Immature natural killer cell (primary cell): ENCODE measurements around the gene TGFB1. TPM values are rescaled to one million over a fixed set of nuclear protein-coding genes. Genes with fewer than 3 reads are reported as not detected.
A peak's percentile ranks its signal among the peaks of the same experiment; 100 is the strongest.

Experiments used
- DNase-seq, 3 donors: peaks; one replicate each; pipeline ENCODE4 v3.0.0; 2022; ENCODE audit warnings: mixed read lengths in 1 of 3
- H3K27ac Mint-ChIP-seq, 6 donors: one replicate each; pipeline ENCODE4 v1.8.0; 2020; ENCODE audit warnings: mixed read lengths in 6 of 6, mild to moderate bottlenecking in 5 of 6, inconsistent platforms in 4 of 6, moderate library complexity in 3 of 6
- H3K27me3 Mint-ChIP-seq, 3 donors: one replicate each; pipeline ENCODE4 v1.8.0; 2020 to 2021; ENCODE audit warnings: low read depth in 3 of 3, mild to moderate bottlenecking in 3 of 3, mixed read lengths in 3 of 3, moderate library complexity in 3 of 3, inconsistent platforms in 1 of 3
- H3K36me3 Mint-ChIP-seq, 3 donors: one replicate each; pipeline ENCODE4 v1.8.0; 2020; ENCODE audit warnings: mixed read lengths in 3 of 3, inconsistent platforms in 2 of 3, mild to moderate bottlenecking in 2 of 3
- H3K4me1 Mint-ChIP-seq, 2 donors: one replicate each; pipeline ENCODE4 v1.8.0; 2020; ENCODE audit warnings: inconsistent platforms in 2 of 2, mild to moderate bottlenecking in 2 of 2, mixed read lengths in 2 of 2, moderate library complexity in 1 of 2
- H3K4me3 Mint-ChIP-seq, 5 donors: one replicate each; pipeline ENCODE4 v1.8.0; 2020; ENCODE audit warnings: mild to moderate bottlenecking in 5 of 5, mixed read lengths in 5 of 5, inconsistent platforms in 3 of 5, moderate library complexity in 3 of 5
- H3K9me3 Mint-ChIP-seq, 6 donors: one replicate each; pipeline ENCODE4 v1.8.0; 2020; ENCODE audit warnings: mild to moderate bottlenecking in 6 of 6, mixed read lengths in 6 of 6, inconsistent platforms in 4 of 6, moderate library complexity in 3 of 6
- polyA plus RNA-seq, 3 donors: library from polyadenylated mRNA; unstranded; fragments of 300-500 nt; fragmentation: Illumina TruSeq; gene quantifications; one replicate each; pipeline ENCODE4 v1.2.3, GENCODE V29; 2021

Gene TGFB1
- polyA plus RNA-seq, 3 donors from 2014 or later, result 51.4 to 196 (median 66.4) TPM

DNA sequence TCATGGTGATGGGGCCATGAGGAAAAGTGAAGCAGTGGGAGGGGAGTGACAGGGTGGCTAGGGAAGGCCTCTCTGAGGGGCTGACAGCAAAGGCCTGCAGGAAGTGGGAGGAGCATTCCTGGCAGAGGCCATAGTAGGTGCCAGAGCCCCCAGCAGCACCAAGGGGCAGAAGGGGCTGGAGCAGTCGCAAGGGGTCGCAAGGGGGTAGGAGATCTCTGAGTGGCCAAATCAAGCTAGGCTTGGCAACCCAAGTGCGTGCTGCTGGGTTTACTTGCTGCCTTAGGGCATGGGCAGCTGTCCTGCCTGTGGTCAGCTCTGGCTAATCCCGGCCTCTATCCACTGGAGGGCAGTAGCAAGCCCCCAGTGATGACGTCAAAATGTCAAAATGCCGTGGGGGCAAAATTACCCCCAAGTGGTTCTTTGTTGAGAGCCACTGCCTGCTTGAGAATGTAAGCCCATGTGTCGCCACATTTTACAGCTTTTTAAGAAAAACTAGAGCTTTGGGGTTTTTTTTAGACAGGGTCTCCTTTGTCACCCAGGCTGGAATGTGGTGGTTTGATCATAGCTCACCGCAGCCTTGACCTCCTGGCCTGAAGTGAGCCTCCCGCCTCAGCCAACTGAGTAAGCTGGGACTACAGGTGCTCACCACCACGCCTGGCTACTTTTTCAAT is 32.0 kb downstream of the TGFB1 start:
- Mint-ChIP-seq H3K27ac (peak overlapping the region; percentile 82 to 100 (median 94)), H3K4me3 (peak overlapping the region in 1 of 5 donors; percentile 36), H3K9me3 (no peaks in the 10 kb centered on the region), H3K27me3 (peaks cover 49 to 88% (median 75%) of the 10 kb centered on the region in 3 donors), H3K36me3 (peaks cover 7 to 28% (median 17%) of the 10 kb centered on the region in 3 donors), H3K4me1 (peaks cover 66 to 69% of the 10 kb centered on the region in 2 donors)
- peak; percentile 46 to 59 (median 53) for DNase-seq

DNA sequence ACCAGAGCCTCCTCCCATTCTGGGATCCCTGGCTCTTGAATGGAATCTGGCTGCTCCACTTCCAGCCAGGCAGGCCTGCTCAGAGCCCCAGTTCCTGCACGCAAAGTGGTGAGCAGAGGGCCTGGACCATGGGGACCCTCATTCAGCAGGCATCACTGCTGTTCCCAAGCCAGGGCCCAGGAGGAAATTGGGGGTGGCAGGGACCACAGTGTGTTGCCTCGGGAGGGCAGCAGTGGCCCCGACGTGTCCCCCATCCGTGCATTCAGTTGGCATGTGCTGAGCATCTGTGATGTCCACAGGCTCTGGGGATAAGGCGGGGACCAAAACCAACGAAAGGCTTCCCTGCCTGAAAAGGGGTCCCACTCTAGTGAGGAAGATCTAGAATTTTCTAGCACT is 32.5 kb downstream of the TGFB1 start:
- H3K27ac Mint-ChIP-seq, result peak overlapping the region; percentile 82 to 100 (median 94)
- H3K4me3 Mint-ChIP-seq, result peak overlapping the region in 1 of 5 donors; percentile 36
- no peak for DNase-seq
- H3K36me3 Mint-ChIP-seq, result peaks cover 7 to 31% (median 19%) of the 10 kb centered on the region in 3 donors
- H3K9me3 Mint-ChIP-seq, result no peaks in the 10 kb centered on the region
- H3K4me1 Mint-ChIP-seq, result peaks cover 61 to 69% of the 10 kb centered on the region in 2 donors
- peaks cover 44 to 87% (median 70%) of the 10 kb centered on the region in 3 donors for H3K27me3 Mint-ChIP-seq

DNA sequence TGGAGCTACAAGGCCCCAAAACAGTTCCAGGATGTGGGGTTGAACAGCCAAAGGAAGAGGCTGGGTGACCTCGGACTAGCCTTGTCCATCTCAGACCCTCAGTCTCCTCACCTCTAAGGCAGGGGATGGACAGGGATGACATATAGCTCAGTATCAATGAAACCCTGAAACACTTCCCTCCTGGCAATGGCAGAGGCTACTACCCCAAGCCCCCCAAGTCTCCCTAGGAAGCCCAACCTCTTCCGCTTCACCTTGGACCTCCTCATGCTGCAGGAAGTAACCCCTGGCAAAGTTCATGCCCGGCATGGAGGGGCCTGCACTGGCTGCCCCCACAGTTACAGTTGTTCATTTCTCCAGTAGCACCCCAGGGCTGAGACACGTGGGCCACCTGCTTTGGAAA is 33.2 kb downstream of the TGFB1 start:
- Mint-ChIP-seq H3K27me3 (peaks cover 41 to 88% (median 65%) of the 10 kb centered on the region in 3 donors), H3K27ac (peak overlapping the region; percentile 49 to 100 (median 82)), H3K4me1 (peaks cover 61 to 68% of the 10 kb centered on the region in 2 donors)

GRCh38 chr19:41320185-41320518 is 33.6 kb downstream of the TGFB1 start:
- Mint-ChIP-seq H3K36me3 (peaks cover 11 to 32% (median 21%) of the 10 kb centered on the region in 3 donors), H3K27ac (peak overlapping the region in 4 of 6 donors; percentile 44 to 58 (median 52)), H3K4me3 (no peak overlapping the region), H3K9me3 (no peaks in the 10 kb centered on the region), H3K4me1 (peaks cover 57 to 63% of the 10 kb centered on the region in 2 donors), H3K27me3 (peaks cover 37 to 84% (median 61%) of the 10 kb centered on the region in 3 donors)
- DNase-seq, result no peak

More for the DNA sequence above, 33.2 kb downstream of the TGFB1 start:
- Mint-ChIP-seq H3K36me3 (peaks cover 11 to 32% (median 21%) of the 10 kb centered on the region in 3 donors), H3K4me3 (no peak overlapping the region), H3K9me3 (no peaks in the 10 kb centered on the region)
- DNase-seq, result no peak

GRCh38 chr19:41319500-41320184 is 34.1 kb downstream of the TGFB1 start:
- Mint-ChIP-seq H3K4me1 (peaks cover 53 to 58% of the 10 kb centered on the region in 2 donors), H3K36me3 (peaks cover 11 to 32% (median 21%) of the 10 kb centered on the region in 3 donors)

DNA sequence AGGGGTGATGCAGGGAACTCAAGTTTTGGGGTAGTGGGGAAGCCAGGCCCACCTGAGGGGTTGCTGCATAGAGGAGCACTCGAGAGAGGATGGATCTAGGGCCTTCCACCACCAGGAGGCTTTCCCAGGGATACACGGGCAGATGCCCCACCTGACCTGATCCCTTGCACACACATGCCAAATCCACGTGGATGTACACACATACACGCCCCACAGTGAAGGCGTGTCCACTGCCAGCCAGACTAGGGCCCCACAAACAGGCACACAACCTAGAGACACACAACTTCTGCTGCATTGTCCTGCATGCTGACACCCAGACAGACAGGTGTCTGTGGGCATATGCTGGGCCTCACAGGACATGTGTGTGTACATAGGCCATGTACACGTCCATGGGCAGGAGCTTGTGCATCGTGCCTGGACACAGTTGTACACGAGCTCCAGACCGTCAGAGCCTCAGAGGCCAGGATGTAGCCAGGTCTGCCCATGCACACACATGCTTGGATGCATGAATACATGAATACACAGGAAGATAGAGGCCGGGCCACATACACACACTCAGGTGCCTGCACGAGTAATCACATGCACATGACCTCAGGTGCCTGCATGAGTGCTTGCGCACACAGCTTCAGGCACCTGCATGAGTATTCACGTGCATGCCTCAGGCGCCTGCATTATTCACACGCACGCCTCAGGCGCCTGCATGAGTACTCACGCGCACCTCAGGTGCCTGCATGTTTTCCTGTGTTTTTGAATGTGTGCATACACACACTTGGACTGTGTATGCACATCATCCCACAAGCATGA is 34.8 kb downstream of the TGFB1 start:
- Mint-ChIP-seq H3K4me3 (no peak overlapping the region), H3K27me3 (peaks cover 31 to 74% (median 52%) of the 10 kb centered on the region in 3 donors), H3K4me1 (peaks cover 45 to 51% of the 10 kb centered on the region in 2 donors), H3K9me3 (no peaks in the 10 kb centered on the region), H3K36me3 (peaks cover 11 to 32% (median 21%) of the 10 kb centered on the region in 3 donors), H3K27ac (peak overlapping the region in 5 of 6 donors; percentile 53 to 78 (median 65))
- no peak for DNase-seq

More at GRCh38 chr19:41319500-41320184, 34.1 kb downstream of the TGFB1 start:
- Mint-ChIP-seq H3K9me3 (no peaks in the 10 kb centered on the region), H3K27me3 (peaks cover 33 to 80% (median 57%) of the 10 kb centered on the region in 3 donors), H3K27ac (peak overlapping the region; percentile 19 to 78 (median 51)), H3K4me3 (no peak overlapping the region)
- no peak for DNase-seq

GRCh38 chr19:41316306-41316920 is 37.3 kb downstream of the TGFB1 start:
- peaks cover 16 to 28% (median 21%) of the 10 kb centered on the region in 3 donors for H3K36me3 Mint-ChIP-seq
- no peak for DNase-seq
- peaks cover 0 to 1% (median 0%) of the 10 kb centered on the region in 6 donors for H3K9me3 Mint-ChIP-seq
- H3K27me3 Mint-ChIP-seq, result peaks cover 31 to 72% (median 43%) of the 10 kb centered on the region in 3 donors
- peak overlapping the region in 4 of 6 donors; percentile 72 to 87 (median 80) for H3K27ac Mint-ChIP-seq
- peaks cover 42 to 51% of the 10 kb centered on the region in 2 donors for H3K4me1 Mint-ChIP-seq
- peak overlapping the region in 1 of 5 donors; percentile 49 for H3K4me3 Mint-ChIP-seq

- DNase-seq, result peak in 1 of 3 donors; percentile 7
- H3K27ac Mint-ChIP-seq, result peak overlapping the region; percentile 26 to 98 (median 76)
- H3K36me3 Mint-ChIP-seq, result peaks cover 19 to 20% (median 19%) of the 10 kb centered on the region in 3 donors
- peaks cover 42 to 59% (median 48%) of the 10 kb centered on the region in 3 donors for H3K27me3 Mint-ChIP-seq
- H3K4me3 Mint-ChIP-seq, result peak overlapping the region; percentile 50 to 95 (median 67)
- H3K4me1 Mint-ChIP-seq, result peaks cover 67 to 79% of the 10 kb centered on the region in 2 donors
- peaks cover 0 to 1% (median 0%) of the 10 kb centered on the region in 6 donors for H3K9me3 Mint-ChIP-seq
Observed at GRCh38 chr19:41311613-41312012, 42.1 kb downstream of the TGFB1 start.

- Mint-ChIP-seq H3K27me3 (peaks cover 44 to 55% (median 48%) of the 10 kb centered on the region in 3 donors), H3K4me3 (peak overlapping the region; percentile 91 to 98 (median 96)), H3K9me3 (peaks cover 0 to 1% (median 0%) of the 10 kb centered on the region in 6 donors), H3K27ac (peak overlapping the region; percentile 96 to 100 (median 100)), H3K36me3 (peaks cover 17 to 19% (median 17%) of the 10 kb centered on the region in 3 donors), H3K4me1 (peaks cover 71 to 79% of the 10 kb centered on the region in 2 donors)
- no peak for DNase-seq
Observed at GRCh38 chr19:41311072-41311471, 42.6 kb downstream of the TGFB1 start.

- Mint-ChIP-seq H3K27me3 (peaks cover 44 to 52% (median 48%) of the 10 kb centered on the region in 3 donors), H3K36me3 (peaks cover 15 to 20% (median 18%) of the 10 kb centered on the region in 3 donors), H3K4me1 (peaks cover 78 to 84% of the 10 kb centered on the region in 2 donors)
Observed at GRCh38 chr19:41310033-41310831, 43.5 kb downstream of the TGFB1 start, which contains the start of gene CCDC97. Gene CCDC97, plus strand, starts transcription at chr19:41310172. Its CDS starts 139 bp downstream, at chr19:41310311.

DNA sequence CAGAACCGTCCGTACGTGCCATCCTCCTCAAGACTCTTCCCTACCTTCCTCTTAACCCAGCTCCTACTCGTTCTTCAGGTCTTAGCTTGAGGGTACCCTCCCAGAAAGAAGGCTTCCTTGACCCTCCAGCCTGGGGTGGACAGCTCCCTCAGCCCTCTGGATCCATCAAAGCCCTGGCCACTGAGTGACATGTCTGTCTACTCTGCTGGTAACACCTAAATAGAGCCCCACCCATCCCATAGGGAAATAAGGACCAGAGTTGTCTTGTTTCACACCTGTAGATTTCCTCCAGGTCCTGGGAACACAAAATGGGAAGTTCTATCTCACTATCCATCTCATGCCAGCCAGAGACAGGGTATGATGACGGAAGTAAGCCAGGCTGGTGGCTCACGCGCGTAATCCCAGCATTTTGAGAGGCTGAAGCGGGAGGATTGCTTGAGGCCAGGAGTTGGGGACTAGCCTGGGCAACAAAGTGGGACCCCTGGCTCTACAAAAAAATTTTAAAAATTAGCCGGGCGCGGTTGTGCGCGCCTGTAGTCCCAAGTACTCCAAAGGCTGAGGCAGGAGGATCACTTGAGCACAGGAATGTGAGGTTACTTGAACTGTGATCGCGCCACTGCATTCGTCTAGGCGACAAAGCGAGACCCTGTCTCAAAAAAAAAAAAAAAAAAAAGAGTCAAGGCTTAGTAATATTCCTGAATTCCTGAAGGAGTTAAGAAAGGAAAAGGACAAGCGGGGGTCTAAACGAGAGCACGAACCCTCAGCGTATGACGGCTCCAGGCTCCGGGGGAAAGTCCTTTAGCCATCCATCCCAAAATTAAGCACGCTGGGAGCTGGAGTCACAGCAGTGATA is 44.3 kb downstream of the TGFB1 start:
- peak overlapping the region; percentile 91 to 98 (median 96) for H3K4me3 Mint-ChIP-seq
- no peak for DNase-seq
- H3K27me3 Mint-ChIP-seq, result peaks cover 41 to 50% (median 49%) of the 10 kb centered on the region in 3 donors

More at GRCh38 chr19:41310033-41310831, 43.5 kb downstream of the TGFB1 start, which contains the start of gene CCDC97:
- Mint-ChIP-seq H3K9me3 (peaks cover 0 to 1% (median 0%) of the 10 kb centered on the region in 6 donors), H3K4me3 (peak within 1 kb of the TSS; percentile 91 to 98 (median 96)), H3K27ac (peak within 1 kb of the TSS; percentile 96 to 100 (median 100))
- peak; percentile 91 to 93 (median 92) for DNase-seq

More for the DNA sequence above, 44.3 kb downstream of the TGFB1 start:
- H3K4me1 Mint-ChIP-seq, result peaks cover 86 to 92% of the 10 kb centered on the region in 2 donors
- H3K27ac Mint-ChIP-seq, result peak overlapping the region; percentile 96 to 100 (median 100)
- H3K36me3 Mint-ChIP-seq, result peaks cover 23 to 25% (median 25%) of the 10 kb centered on the region in 3 donors
- H3K9me3 Mint-ChIP-seq, result peaks cover 0 to 1% (median 0%) of the 10 kb centered on the region in 6 donors
